Stimulated activated naive CD4-positive, alpha-beta T cell (primary cell): Measurements from ENCODE around the gene HDX.
"Not testable (repeated sequence)": the region's sequence is repeated elsewhere in the genome, so short reads cannot be mapped to it uniquely, and the experiment has no call there.

Experiments
- DNase-seq, 6 experiments: peaks; one replicate each; lab custom pipeline; 2025; lab: John Stamatoyannopoulos, UW

The HDX gene, protein sequence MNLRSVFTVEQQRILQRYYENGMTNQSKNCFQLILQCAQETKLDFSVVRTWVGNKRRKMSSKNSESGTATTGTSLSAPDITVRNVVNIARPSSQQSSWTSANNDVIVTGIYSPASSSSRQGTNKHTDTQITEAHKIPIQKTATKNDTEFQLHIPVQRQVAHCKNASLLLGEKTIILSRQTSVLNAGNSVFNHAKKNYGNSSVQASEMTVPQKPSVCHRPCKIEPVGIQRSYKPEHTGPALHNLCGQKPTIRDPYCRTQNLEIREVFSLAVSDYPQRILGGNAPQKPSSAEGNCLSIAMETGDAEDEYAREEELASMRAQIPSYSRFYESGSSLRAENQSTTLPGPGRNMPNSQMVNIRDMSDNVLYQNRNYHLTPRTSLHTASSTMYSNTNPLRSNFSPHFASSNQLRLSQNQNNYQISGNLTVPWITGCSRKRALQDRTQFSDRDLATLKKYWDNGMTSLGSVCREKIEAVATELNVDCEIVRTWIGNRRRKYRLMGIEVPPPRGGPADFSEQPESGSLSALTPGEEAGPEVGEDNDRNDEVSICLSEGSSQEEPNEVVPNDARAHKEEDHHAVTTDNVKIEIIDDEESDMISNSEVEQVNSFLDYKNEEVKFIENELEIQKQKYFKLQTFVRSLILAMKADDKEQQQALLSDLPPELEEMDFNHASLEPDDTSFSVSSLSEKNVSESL

GRCh38 chrX:84501798-84502628, at the start of gene HDX:
TSS of gene HDX (minus strand) at chrX:84502453. CDS start at chrX:84475397, 27,056 bp downstream.
- DNase-seq = peak; percentile 7 to 41 (median 19)

- not testable (repeated sequence) for DNase-seq
These were observed 39.1 kb upstream of the HDX start for GRCh38 chrX:84541315-84541714.

DNA sequence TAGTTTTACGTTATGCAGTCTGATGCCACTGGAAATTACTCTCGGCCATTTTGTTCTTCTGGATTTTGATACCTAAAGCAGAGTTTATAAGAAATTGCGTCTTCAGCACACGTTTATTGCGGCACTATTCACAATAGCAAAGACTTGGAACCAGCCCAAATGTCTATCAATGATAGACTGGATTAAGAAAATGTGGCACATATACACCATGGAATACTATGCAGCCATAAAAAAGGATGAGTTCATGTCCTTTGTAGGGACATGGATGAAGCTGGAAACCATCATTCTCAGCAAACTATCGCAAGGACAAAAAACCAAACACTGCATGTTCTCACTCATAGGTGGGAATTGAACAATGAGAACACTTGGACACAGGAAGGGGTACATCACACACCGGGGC, 35.4 kb upstream of the HDX start:
- DNase-seq = not testable (repeated sequence)

DNA sequence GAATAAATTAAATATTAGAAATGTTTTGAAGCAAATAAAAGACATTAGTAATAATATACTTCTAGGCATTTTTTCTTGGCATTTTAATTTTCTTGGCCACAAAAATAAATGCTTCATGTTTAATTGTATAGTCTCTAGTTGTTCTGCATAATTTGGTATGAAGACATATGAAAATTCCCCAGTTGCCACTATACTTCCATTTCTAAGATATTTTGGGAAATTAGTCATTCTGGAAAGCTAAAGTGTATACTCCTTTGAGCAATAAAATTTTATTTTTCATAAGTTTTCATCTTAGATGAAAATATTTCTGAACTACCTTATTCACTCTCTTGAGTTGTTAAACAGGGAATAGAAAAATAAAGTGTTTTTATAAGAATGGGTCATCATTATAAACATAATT, 13.8 kb downstream of the HDX start:
- no peak for DNase-seq

DNA sequence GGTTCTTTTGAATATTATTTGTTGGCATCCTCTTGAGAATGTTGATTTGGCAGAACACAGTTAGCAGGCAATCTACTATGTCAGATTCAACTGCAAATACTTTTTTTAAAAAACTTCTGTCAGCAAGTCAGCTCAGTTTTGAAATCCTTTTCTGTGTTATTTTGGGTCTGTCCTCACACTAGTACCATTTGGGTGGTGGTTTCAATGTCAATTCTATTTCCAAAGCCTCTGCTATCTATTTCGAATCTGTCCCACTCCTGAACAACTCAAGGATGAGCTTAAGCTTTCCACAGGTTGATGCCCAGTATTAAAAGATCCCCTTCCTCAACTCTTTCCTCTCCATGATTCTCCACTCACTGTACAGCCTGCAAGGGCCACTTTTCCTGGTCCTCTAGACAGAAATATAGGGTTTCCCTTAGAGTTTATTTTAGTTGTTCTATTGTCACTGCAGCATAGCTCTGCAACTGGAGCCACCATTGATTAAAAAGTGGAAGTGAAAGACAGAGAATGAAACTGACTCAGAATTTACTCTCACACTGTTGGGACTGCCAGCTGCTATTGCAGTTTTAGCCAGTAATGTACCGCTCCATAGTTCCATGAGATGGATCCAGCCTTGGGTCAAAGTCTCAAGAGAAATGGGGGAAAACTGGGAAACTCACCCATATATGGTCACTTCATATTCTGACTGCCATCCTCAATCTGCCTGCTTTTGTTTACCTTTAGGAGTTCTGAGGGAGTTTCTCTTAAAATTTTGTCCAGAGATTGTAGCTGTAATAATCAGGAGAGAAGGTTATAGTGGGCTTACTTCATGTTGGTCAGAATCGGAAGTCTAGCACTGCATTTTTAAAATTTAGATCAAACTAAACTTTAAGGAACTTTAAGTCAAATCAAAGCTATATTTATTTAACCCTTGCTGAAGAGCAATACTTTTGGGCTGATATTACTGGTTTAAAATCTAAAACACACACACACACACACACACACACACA, 14.6 kb downstream of the HDX start:
- DNase-seq = no peak

- DNase-seq = no peak
These were observed 23.2 kb downstream of the HDX start for GRCh38 chrX:84479086-84479485.

DNA sequence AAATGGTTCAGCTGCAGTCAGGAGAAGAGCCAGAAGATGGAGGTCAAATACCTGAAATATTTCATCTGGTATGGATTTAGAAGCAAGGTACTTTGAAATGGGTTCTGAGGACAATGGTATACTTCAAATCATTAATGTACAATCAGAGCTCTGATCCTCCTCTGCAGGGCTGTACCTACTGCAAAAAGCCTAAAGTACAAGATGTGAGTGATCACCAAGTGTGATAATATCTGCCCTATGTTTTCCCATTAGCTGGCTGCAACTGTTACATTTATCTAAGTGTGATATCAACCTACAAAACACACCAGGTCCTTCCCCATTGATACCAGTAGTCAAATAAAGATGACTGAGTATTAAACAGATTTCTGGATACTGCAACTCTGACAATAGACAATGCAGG, 25.1 kb downstream of the HDX start:
- no peak for DNase-seq

DNA sequence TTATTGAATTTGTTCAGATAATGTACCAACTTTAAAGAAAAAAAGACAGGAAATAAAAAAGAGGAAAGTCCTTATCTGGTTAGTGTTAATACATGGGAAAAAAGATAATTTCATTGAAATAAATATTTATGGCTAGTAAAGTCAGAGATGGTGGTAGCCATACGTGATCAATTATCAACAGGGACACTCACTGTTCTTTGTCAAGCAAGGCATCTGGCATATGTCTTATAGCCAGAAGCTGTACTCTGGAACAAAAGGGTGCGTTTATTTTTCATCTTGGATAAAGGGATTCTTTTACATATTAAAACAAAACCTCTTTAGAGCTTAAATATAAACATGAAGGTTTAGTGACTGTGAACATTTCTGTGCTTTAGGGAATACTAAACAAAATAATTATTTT, 26.7 kb downstream of the HDX start:
- no peak for DNase-seq

GRCh38 chrX:84475101-84475500, 27.2 kb downstream of the HDX start:
- DNase-seq = no peak

DNA sequence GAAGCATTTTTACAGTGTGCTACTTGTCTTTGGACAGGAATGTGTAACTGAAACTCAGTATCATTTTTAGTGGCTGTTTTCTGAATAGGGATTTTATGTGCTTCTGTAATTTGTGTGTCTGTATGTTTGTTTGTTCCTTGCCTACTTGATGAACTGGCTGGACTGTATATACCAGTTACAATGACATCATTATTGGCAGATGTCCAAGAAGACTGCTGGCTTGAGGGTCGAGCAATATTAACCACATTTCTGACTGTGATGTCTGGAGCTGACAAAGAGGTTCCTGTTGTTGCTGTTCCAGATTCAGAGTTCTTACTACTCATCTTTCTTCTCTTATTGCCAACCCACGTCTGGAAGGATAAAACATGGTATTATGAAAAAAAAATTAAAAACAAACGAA, 33.0 kb downstream of the HDX start:
- no peak for DNase-seq

DNA sequence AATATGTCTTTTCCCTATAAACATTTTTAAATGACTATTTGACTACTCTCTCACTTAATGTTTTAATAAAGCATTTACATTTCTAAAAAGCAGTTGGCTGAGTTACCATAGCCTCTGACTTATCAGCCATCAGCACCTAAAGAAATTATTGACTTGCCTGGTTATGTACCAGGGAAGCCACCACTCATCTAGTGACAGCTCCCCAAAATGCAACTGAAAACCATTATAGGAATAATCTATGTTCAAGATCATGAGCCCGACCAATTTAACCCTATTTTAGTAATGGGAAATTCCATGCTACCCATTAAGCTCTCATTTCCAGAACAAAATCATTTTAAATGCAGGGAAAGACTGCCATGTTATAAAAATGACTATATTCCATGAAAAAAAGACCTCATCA, 34.4 kb downstream of the HDX start:
- no peak for DNase-seq

GRCh38 chrX:84453351-84454246, 48.7 kb downstream of the HDX start:
- DNase-seq = no peak

DNA sequence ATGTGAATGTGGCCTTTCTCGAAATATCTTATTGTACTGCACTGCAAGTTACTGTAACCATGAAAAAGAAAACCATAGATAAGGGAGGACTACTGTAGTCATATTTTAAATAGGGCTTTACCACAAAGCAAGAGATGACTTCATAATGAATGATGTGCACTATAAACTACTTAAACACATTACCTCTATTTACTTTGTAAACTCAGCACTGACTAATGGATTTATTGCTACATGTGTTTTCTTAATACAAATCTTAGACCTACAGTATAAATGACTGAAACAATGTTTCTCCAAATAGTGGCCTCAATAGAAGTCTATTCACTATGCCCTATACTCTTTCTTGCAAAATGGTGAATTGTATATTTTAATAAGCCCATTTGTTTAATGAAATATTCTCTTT, 61.1 kb downstream of the HDX start:
- DNase-seq = no peak

GRCh38 chrX:84415140-84415539, 87.1 kb downstream of the HDX start:
- DNase-seq = no peak

DNA sequence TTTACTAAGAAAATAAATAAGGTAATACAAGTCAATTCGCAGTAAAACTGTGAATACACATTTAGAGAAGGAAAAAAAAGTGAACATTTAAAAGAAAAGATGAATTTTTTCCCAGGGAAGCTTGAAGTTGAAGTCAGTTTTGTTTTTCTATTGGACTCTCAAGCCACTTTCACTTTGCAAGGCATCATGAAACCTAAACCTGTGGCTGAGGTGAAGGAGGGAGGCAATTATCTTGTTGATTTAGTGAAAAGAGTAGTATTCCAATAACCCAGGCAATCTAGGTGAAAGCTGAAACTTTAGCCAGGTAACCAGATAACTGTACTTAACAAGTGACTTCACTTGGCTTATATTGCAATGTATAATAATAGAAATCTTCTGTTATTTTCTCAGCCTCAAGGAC, 138.6 kb downstream of the HDX start:
- DNase-seq = no peak

DNA sequence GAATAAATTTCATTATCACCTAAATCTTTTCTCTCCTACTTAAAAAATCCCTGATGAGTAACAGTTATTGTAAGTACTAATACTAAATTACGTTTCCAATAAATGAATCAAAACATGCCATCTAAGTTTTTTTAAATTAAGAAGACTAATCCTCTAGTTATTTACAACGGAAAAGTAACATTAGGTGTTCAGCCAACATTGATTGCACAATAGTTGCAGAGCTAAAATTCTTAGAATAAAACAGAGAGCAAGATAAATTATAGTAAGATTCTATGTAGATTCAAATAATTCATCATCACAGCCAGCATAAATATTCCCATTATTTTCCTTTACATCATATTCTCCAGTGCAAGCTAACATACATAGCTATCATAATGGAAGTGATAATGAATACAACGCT, 139.2 kb downstream of the HDX start:
- no peak for DNase-seq

GRCh38 chrX:84362184-84362838, 139.9 kb downstream of the HDX start:
- DNase-seq = no peak

DNA sequence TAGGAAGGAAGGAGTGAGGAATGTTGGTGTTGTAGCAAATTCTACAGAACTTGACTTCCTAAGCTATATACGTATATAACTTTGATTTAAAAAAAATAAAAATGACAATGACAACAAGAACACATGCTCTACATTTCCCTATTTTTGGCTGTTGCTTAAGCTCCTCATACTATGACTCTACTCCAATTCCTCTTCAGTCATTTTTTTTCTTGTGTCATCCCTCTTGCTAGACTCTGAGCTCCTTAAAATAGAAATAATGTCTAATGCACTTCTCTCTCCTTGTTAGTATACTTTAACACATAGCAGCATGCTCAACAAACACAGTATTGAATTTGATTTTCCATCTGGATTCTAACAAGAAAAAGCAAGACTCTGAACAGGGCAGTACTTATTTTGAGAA, 144.0 kb downstream of the HDX start:
- no peak for DNase-seq

DNA sequence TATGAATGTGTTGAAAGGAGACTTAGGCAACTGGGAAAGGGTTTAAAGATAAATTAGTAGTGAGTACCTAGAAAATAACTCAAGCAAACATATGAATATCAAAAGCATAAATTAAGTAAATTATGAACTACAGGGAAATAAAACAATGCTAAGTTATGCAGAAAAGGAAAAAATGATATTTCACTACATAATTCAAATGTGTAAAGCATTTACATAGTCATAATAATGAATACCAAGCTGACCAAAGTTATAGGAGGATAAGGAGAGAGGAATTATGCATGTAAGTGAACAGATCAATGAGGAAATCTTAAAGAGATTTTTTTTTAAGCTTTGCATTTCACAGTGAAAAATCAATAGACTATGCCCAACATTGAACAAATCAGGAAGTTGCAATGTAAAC, 145.0 kb downstream of the HDX start:
- no peak for DNase-seq

DNA sequence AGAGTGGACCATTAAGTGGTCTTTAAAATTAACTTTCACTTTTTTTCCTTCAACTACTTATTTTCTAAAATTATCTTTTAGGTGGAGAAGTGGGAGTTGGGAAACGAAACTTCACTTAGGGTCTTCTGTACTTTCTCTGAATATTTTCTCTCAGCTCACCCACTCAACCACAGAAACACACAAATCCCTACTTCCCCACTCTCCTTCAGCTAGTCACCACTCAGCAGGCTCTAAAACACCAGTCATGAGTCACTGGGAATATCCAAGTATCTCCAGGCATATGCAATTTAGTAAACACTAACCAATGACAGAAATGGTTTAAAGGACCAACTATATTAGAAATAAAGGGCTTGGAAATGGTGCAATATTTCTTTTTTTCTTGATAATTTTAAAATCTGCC, 161.3 kb downstream of the HDX start:
- no peak for DNase-seq
